ENCODE measurements around the gene ARHGAP31. TPM values are rescaled to one million over a fixed set of nuclear protein-coding genes. Genes with fewer than 3 reads are reported as not detected.

ARHGAP31 gene
- total RNA-seq, 4 donors from 2014 or later, result 6.2 to 9.7 (median 7.3) TPM

DNA sequence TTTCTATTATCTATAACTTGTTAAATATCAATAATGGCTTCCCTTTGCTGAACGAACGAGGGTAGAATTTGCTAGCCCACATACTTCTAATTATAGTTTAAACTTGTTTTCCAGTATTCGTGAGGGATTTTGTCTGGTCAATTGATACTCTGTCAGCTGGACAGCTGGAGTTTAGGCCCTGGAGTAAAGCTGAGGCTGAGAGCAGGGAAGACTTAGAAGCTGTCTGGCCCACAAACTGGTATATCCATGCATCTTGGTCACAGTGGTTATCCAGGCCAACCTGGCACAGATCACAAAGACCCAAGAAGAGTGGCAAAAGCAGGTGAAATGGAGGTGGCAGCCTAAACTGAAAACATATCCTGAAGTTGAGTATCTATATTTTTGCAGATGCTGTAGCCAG lies 19.3 kb downstream of the ARHGAP31 start:
- H3K4me3 ChIP-seq, result no peak overlapping the region
- no peak overlapping the region for H3K27ac ChIP-seq
- intact Hi-C loops (cut with DNase I; ENCODE audit: low total_unique reads) (no loop called here), in situ Hi-C loops (cut with MboI; ENCODE audit: low sequenced_read_pairs in 4 of 4) (no loop called here)
- H3K4me1 ChIP-seq, result peaks cover 0 to 5% of the 10 kb centered on the region in 2 donors
- DNase-seq (no peak), ATAC-seq (no peak)
- H3K9me3 ChIP-seq, result no peaks in the 10 kb centered on the region
- no peaks in the 10 kb centered on the region for H3K27me3 ChIP-seq
- no peaks in the 10 kb centered on the region for H3K36me3 ChIP-seq
- no peak for TF ChIP-seq POLR2A (IDR thresholded peaks at IDR 0.05)
- TF ChIP-seq, protein P1, sequence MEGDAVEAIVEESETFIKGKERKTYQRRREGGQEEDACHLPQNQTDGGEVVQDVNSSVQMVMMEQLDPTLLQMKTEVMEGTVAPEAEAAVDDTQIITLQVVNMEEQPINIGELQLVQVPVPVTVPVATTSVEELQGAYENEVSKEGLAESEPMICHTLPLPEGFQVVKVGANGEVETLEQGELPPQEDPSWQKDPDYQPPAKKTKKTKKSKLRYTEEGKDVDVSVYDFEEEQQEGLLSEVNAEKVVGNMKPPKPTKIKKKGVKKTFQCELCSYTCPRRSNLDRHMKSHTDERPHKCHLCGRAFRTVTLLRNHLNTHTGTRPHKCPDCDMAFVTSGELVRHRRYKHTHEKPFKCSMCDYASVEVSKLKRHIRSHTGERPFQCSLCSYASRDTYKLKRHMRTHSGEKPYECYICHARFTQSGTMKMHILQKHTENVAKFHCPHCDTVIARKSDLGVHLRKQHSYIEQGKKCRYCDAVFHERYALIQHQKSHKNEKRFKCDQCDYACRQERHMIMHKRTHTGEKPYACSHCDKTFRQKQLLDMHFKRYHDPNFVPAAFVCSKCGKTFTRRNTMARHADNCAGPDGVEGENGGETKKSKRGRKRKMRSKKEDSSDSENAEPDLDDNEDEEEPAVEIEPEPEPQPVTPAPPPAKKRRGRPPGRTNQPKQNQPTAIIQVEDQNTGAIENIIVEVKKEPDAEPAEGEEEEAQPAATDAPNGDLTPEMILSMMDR (IDR thresholded peaks at IDR 0.05 in 4 of 5, conservative IDR thresholded peaks at IDR 0.05 in 1 of 5), result no peak

DNA sequence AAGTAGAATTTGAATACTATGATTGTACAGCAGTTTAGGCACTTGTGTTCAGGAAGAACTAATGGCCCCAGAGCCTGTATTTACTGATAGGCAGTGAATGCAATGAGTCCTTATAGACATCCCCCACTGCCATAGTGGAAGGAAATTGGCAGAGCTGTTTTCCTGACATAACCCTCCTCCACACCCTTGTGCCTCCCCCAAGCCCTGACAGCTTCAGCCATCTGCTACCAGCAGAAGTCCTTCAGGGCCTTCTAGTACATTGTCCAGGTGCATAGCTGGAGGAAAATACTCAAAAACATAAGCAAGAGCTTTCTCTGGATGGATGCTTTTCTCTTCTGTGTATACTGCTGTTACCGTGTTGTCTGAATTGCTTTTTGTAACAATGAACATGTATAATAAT lies 20.6 kb downstream of the ARHGAP31 start:
- DNase-seq (no peak), ATAC-seq (no peak)
- H3K27me3 ChIP-seq, result no peaks in the 10 kb centered on the region
- TF ChIP-seq, protein P1 (IDR thresholded peaks at IDR 0.05 in 4 of 5, conservative IDR thresholded peaks at IDR 0.05 in 1 of 5), result no peak
- TF ChIP-seq POLR2A (IDR thresholded peaks at IDR 0.05), result no peak
- H3K9me3 ChIP-seq, result no peaks in the 10 kb centered on the region
- H3K36me3 ChIP-seq, result no peaks in the 10 kb centered on the region
- intact Hi-C loops (cut with DNase I; ENCODE audit: low total_unique reads), result no loop called here
- H3K27ac ChIP-seq, result no peak overlapping the region
- no peak overlapping the region for H3K4me3 ChIP-seq
- H3K4me1 ChIP-seq, result peaks cover 0 to 5% of the 10 kb centered on the region in 2 donors
- in situ Hi-C loops (cut with MboI; ENCODE audit: low sequenced_read_pairs in 4 of 4), result no loop called here

DNA sequence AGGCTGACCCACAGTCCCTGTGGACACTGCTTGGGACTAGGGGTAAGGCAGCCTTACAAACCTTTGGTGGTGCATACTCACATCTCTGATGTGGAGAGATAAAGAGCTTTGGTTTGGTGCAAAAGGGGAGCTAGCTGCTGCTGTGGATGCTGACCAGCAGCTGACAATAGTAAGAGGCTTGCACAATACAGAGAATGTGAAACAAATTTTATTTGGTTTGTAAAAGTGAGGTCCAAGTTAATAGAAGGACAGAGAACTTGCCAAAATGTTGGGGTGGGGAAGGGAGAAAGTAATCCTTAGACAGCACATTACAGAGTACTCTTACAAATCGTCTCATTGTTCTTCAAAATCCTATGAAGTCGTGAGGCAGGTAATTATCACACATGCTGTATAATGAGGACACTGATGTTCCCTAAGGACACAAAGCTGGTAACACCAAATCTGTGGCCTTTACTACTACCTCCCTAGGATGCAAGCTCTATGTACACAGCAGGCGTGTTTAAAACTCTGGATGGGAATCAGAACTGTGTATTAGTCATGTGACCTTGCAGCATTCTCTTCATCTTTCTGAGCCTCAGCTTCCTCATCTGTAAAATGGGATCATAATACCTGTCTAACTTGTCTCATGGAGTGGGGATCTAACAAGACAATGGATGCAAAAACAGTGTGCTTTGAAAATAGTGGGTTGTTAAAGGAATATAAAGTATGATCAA lies 21.6 kb downstream of the ARHGAP31 start:
- no peak for TF ChIP-seq POLR2A (IDR thresholded peaks at IDR 0.05)
- TF ChIP-seq, protein P1 (IDR thresholded peaks at IDR 0.05 in 4 of 5, conservative IDR thresholded peaks at IDR 0.05 in 1 of 5), result no peak
- ATAC-seq, result no peak
- no peaks in the 10 kb centered on the region for H3K36me3 ChIP-seq
- no peaks in the 10 kb centered on the region for H3K4me1 ChIP-seq
- in situ Hi-C loops (cut with MboI; ENCODE audit: low sequenced_read_pairs in 4 of 4) (no loop called here), intact Hi-C loops (cut with DNase I; ENCODE audit: low total_unique reads) (no loop called here)
- no peak for DNase-seq
- H3K27me3 ChIP-seq, result no peaks in the 10 kb centered on the region
- H3K9me3 ChIP-seq, result no peaks in the 10 kb centered on the region
- no peak overlapping the region for H3K4me3 ChIP-seq
- H3K27ac ChIP-seq, result no peak overlapping the region

DNA sequence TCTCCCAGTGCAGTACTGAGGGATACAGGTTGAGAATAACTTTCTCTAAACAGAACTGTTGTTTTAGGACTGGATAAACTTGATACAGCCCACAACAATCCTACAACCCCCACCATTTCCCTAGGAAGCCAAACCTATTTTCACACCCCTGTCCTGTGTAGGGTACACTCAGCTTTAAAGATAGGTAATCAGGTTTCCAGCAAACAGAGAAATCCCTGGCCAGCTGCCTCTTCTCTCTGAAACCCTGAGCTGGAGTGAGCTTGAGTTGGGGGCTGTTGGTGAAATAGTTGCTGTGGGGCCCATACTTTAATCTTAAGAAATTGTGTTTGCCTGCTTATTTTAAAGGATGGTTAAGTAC lies 22.1 kb downstream of the ARHGAP31 start:
- H3K9me3 ChIP-seq, result no peaks in the 10 kb centered on the region
- H3K36me3 ChIP-seq, result no peaks in the 10 kb centered on the region
- intact Hi-C loops (cut with DNase I; ENCODE audit: low total_unique reads), result no loop called here
- TF ChIP-seq, protein P1 (IDR thresholded peaks at IDR 0.05 in 4 of 5, conservative IDR thresholded peaks at IDR 0.05 in 1 of 5), result no peak
- TF ChIP-seq POLR2A (IDR thresholded peaks at IDR 0.05), result no peak
- no peak for DNase-seq
- H3K4me3 ChIP-seq, result no peak overlapping the region
- in situ Hi-C loops (cut with MboI; ENCODE audit: low sequenced_read_pairs in 4 of 4), result no loop called here
- no peak for ATAC-seq
- H3K4me1 ChIP-seq, result no peaks in the 10 kb centered on the region
- no peak overlapping the region for H3K27ac ChIP-seq
- no peaks in the 10 kb centered on the region for H3K27me3 ChIP-seq

DNA sequence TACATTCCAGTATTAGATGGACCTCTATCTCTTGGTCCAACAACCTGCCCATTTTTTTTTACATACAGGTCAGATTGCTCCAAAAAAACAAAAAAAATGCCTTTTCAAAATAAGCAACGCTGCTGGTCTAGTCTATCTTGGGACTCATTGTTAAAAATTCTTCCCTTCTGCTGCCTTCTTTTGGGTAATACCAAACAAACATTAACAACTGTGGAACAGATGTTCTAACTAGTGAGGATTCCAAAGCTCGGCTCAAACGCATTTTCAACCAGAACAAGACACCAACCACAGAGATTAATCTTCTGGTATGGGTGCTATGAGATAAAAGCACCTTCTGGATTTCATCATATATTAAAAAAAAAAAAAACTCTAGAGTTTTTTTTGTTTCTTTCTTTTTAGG lies 24.7 kb downstream of the ARHGAP31 start:
- Histone ChIP-seq H3K9me3 (no peaks in the 10 kb centered on the region), H3K4me1 (peaks cover 0 to 8% of the 10 kb centered on the region in 2 donors), H3K4me3 (no peak overlapping the region), H3K27ac (no peak overlapping the region), H3K27me3 (no peaks in the 10 kb centered on the region), H3K36me3 (no peaks in the 10 kb centered on the region)
- intact Hi-C loops (cut with DNase I; ENCODE audit: low total_unique reads) (no loop called here), in situ Hi-C loops (cut with MboI; ENCODE audit: low sequenced_read_pairs in 4 of 4) (no loop called here)
- ATAC-seq (no peak), DNase-seq (no peak)
- TF ChIP-seq, protein P1 (IDR thresholded peaks at IDR 0.05 in 4 of 5, conservative IDR thresholded peaks at IDR 0.05 in 1 of 5), result no peak
- no peak for TF ChIP-seq POLR2A (IDR thresholded peaks at IDR 0.05)
